ENCODE results near the gene MRPL38. TPM values are rescaled to one million over a fixed set of nuclear protein-coding genes. Genes with fewer than 3 reads are reported as not detected.

Gene MRPL38
- total RNA-seq, 1 experiment from 2014 or later: 74.5 TPM

- intact Hi-C loops (cut with micrococcal nuclease): no loop called here
- Histone ChIP-seq H2AFZ (ENCODE audit: low read length) (no peak overlapping the region), H3K4me2 (ENCODE audit: low read length) (no peak overlapping the region), H3K4me3 (ENCODE audit: low read length) (no peak overlapping the region), H3K36me3 (ENCODE audit: low read depth, low read length) (no peaks in the 10 kb centered on the region), H3K79me2 (ENCODE audit: low read length) (no peaks in the 10 kb centered on the region), H3K27ac (ENCODE audit: low read length) (no peak overlapping the region), H3K9me2 (replicated peaks; ENCODE audit: low read length) (no peaks in the 10 kb centered on the region), H4K20me1 (ENCODE audit: low read length) (no peaks in the 10 kb centered on the region), H3K4me1 (ENCODE audit: insufficient read depth, low read length) (no peaks in the 10 kb centered on the region), H3K9me3 (ENCODE audit: low read length) (no peaks in the 10 kb centered on the region), H3K27me3 (ENCODE audit: low read length) (no peaks in the 10 kb centered on the region), H3K9ac (ENCODE audit: low read length) (no peak overlapping the region), H3F3A (ENCODE audit: low read length, unreplicated experiment) (no peaks in the 10 kb centered on the region)
- TF ChIP-seq EZH2 (IDR thresholded peaks at IDR 0.05; ENCODE audit: low read length, unreplicated experiment) (no peak), CTCF (conservative IDR thresholded peaks at IDR 0.05; ENCODE audit: low read depth, low read length) (no peak), EZH2phosphoT487 (IDR thresholded peaks at IDR 0.05; ENCODE audit: borderline replicate concordance, low read length) (no peak)
- CTCF ChIA-PET: no interaction called here
- no peak for DNase-seq
- POLR2A ChIA-PET (ENCODE audit: unreplicated experiment): no interaction called here
- no TSS peak for BruUV-seq (replicated peaks)
- ATAC-seq: no peak
Measured at GRCh38 chr17:75914643-75915267, 10.1 kb upstream of the MRPL38 start.

GRCh38 chr17:75913537-75914210 is 9.0 kb upstream of the MRPL38 start:
- H3K9me3 ChIP-seq (ENCODE audit: low read length): no peaks in the 10 kb centered on the region
- ChIA-PET CTCF (no interaction called here), POLR2A (ENCODE audit: unreplicated experiment) (no interaction called here)
- no peaks in the 10 kb centered on the region for H3K4me1 ChIP-seq (ENCODE audit: insufficient read depth, low read length)
- H3K4me2 ChIP-seq (ENCODE audit: low read length): no peak overlapping the region
- ATAC-seq (no peak), DNase-seq (no peak)
- H3K9me2 ChIP-seq (replicated peaks; ENCODE audit: low read length): no peaks in the 10 kb centered on the region
- H3K79me2 ChIP-seq (ENCODE audit: low read length): no peaks in the 10 kb centered on the region
- no peak overlapping the region for H2AFZ ChIP-seq (ENCODE audit: low read length)
- intact Hi-C loops (cut with micrococcal nuclease): no loop called here
- H3K27me3 ChIP-seq (ENCODE audit: low read length): no peaks in the 10 kb centered on the region
- no peaks in the 10 kb centered on the region for H3F3A ChIP-seq (ENCODE audit: low read length, unreplicated experiment)
- no peaks in the 10 kb centered on the region for H4K20me1 ChIP-seq (ENCODE audit: low read length)
- H3K36me3 ChIP-seq (ENCODE audit: low read depth, low read length): no peaks in the 10 kb centered on the region
- no peak overlapping the region for H3K4me3 ChIP-seq (ENCODE audit: low read length)
- BruUV-seq (replicated peaks): no TSS peak
- TF ChIP-seq CTCF (conservative IDR thresholded peaks at IDR 0.05; ENCODE audit: low read depth, low read length) (no peak), EZH2phosphoT487 (IDR thresholded peaks at IDR 0.05; ENCODE audit: borderline replicate concordance, low read length) (no peak), EZH2 (IDR thresholded peaks at IDR 0.05; ENCODE audit: low read length, unreplicated experiment) (no peak)
- no peak overlapping the region for H3K27ac ChIP-seq (ENCODE audit: low read length)
- no peak overlapping the region for H3K9ac ChIP-seq (ENCODE audit: low read length)

GRCh38 chr17:75910699-75911098 is 6.0 kb upstream of the MRPL38 start:
- Histone ChIP-seq H4K20me1 (ENCODE audit: low read length) (no peaks in the 10 kb centered on the region), H3K27me3 (ENCODE audit: low read length) (no peaks in the 10 kb centered on the region), H2AFZ (ENCODE audit: low read length) (no peak overlapping the region), H3K4me1 (ENCODE audit: insufficient read depth, low read length) (peaks cover 1% of the 10 kb centered on the region; the same call in 1 of the 2 replicates), H3K4me3 (ENCODE audit: low read length) (no peak overlapping the region), H3K9me3 (ENCODE audit: low read length) (no peaks in the 10 kb centered on the region), H3K27ac (ENCODE audit: low read length) (no peak overlapping the region), H3K79me2 (ENCODE audit: low read length) (no peaks in the 10 kb centered on the region), H3K4me2 (ENCODE audit: low read length) (no peak overlapping the region), H3K36me3 (ENCODE audit: low read depth, low read length) (no peaks in the 10 kb centered on the region), H3K9me2 (replicated peaks; ENCODE audit: low read length) (no peaks in the 10 kb centered on the region), H3F3A (ENCODE audit: low read length, unreplicated experiment) (no peaks in the 10 kb centered on the region), H3K9ac (ENCODE audit: low read length) (no peak overlapping the region)
- DNase-seq (no peak), ATAC-seq (no peak)
- no TSS peak for BruUV-seq (replicated peaks)
- ChIA-PET POLR2A (ENCODE audit: unreplicated experiment) (no interaction called here), CTCF (no interaction called here)
- intact Hi-C loops (cut with micrococcal nuclease): no loop called here
- TF ChIP-seq EZH2 (IDR thresholded peaks at IDR 0.05; ENCODE audit: low read length, unreplicated experiment) (no peak), CTCF (conservative IDR thresholded peaks at IDR 0.05; ENCODE audit: low read depth, low read length) (no peak), EZH2phosphoT487 (IDR thresholded peaks at IDR 0.05; ENCODE audit: borderline replicate concordance, low read length) (no peak)
